Gastroesophageal sphincter (tissue), 3 donors: ENCODE results near the gene MLEC.

ENCODE experiments used
- EP300 ChIP-seq: sonication (generic); formaldehyde crosslinking; IDR thresholded peaks from one replicate; pipeline ENCODE4 v1.6.1; 2017; ENCODE audit warnings: antibody characterized with exemption, mild to moderate bottlenecking
- POLR2A ChIP-seq, 2 donors: fragments of 450-650 bp; IDR thresholded peaks; one replicate each; pipeline ENCODE4 v1.6.1; 2017; ENCODE audit warnings: antibody characterized with exemption in 2 of 2, mild to moderate bottlenecking in 2 of 2, moderate library complexity in 1 of 2
- POLR2AphosphoS5 ChIP-seq: sonication (generic); formaldehyde crosslinking; IDR thresholded peaks from one replicate; pipeline ENCODE4 v1.6.1; 2017; ENCODE audit warnings: antibody characterized with exemption
- TF ChIP-seq, protein P1 (sequence below), 4 experiments: fragments of 200-600 bp in 2 of 4; fragments of 450-650 bp in 2 of 4; sonication (generic) in 1 of 4; IDR thresholded peaks; one replicate each; pipeline ENCODE4 v1.5.1; 2017 to 2019; ENCODE audit warnings: antibody characterized with exemption in 4 of 4, mild to moderate bottlenecking in 2 of 4, moderate library complexity in 2 of 4

DNA sequence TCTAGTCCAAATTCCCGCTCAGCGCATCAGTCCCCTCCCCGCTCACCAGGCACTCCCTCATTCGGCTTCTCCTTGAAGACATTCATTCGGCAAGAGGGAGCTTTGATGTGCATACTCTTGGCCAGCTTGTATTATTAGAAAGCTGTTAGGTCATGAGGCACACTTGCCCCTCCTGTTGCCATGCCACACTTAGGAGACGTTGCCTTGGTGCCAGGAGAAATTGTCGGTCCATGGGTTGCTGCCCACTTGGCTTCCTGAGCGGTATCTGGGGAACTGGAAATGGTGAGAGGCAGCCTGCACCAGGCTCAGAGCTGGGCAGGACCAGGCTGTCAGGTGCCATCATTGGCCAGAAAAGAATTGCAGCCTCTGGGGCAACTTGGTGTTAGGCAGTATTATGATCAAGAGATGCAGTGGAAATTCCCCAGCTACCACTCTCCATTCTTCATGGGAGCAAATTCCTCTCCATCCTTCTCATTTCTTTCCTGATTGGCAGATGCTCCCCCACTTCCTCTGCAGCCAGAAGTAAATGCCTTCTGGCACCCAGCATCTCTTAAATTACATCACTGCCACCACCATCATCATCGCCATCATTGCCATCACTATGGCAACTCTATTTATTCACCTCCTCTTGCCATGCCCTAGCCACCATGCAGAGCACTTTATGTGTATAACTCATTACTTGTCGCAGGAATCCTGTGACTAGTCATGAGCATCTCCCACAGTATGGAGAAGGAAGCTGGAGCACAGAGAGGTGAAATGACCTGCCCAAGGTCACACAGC lies 34.1 kb upstream of the MLEC start:
- TF ChIP-seq, protein P1, sequence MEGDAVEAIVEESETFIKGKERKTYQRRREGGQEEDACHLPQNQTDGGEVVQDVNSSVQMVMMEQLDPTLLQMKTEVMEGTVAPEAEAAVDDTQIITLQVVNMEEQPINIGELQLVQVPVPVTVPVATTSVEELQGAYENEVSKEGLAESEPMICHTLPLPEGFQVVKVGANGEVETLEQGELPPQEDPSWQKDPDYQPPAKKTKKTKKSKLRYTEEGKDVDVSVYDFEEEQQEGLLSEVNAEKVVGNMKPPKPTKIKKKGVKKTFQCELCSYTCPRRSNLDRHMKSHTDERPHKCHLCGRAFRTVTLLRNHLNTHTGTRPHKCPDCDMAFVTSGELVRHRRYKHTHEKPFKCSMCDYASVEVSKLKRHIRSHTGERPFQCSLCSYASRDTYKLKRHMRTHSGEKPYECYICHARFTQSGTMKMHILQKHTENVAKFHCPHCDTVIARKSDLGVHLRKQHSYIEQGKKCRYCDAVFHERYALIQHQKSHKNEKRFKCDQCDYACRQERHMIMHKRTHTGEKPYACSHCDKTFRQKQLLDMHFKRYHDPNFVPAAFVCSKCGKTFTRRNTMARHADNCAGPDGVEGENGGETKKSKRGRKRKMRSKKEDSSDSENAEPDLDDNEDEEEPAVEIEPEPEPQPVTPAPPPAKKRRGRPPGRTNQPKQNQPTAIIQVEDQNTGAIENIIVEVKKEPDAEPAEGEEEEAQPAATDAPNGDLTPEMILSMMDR (IDR thresholded peaks at IDR 0.05): no peak
- TF ChIP-seq EP300: no peak
- no peak for TF ChIP-seq POLR2AphosphoS5
- TF ChIP-seq POLR2A (IDR thresholded peaks at IDR 0.05): no peak
